ENCODE measurements around the gene FOXN3. TPM values are rescaled to one million over a fixed set of nuclear protein-coding genes. Genes with fewer than 3 reads are reported as not detected.

FOXN3 gene
- total and polyA plus RNA-seq, 2 experiments from 2014 or later, result 98.9 to 167 TPM

GRCh38 chr14:89131004-89131750, 285.9 kb downstream of the FOXN3 start:
- no peaks in the 10 kb centered on the region for H3F3A ChIP-seq (replicated peaks; ENCODE audit: low read depth)
- H3K4me3 Mint-ChIP-seq, result no peak overlapping the region

DNA sequence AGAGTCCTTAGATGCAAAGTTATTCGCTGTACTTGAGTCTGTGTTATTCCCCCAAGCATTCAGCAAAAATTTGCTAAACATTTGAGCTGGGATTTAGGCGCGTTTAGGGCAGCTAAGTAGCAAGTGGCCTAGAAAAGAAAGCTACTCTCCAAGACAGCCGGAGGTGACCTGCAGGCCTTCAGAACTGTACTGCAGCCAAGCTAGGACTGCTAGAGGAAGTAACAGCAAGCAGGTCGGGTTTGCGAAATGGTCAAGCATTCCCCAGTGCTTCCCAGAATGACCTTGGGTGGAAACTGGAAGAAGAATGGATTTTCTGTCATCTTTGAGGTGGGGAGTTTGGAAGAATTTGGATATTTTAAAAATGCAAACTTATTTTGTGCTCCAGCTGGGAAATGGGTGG, 287.5 kb downstream of the FOXN3 start:
- ATAC-seq, result no peak
- Histone ChIP-seq H3K4me1 (ENCODE audit: insufficient read depth) (peaks cover 4% of the 10 kb centered on the region; the same call in 1 of the 2 replicates), H4K20me1 (replicated peaks; ENCODE audit: insufficient read depth) (no peaks in the 10 kb centered on the region), H3K27me3 (ENCODE audit: insufficient read depth) (no peaks in the 10 kb centered on the region), H3K79me2 (replicated peaks; ENCODE audit: insufficient read depth) (no peaks in the 10 kb centered on the region), H3K9me2 (ENCODE audit: insufficient read depth) (no peaks in the 10 kb centered on the region), H2AFZ (no peak overlapping the region; the same call in 1 of the 2 replicates), H3K4me2 (no peak overlapping the region), H3K4me3 (no peak overlapping the region), H3K27ac (ENCODE audit: low read depth) (no peak overlapping the region), H3F3A (replicated peaks; ENCODE audit: low read depth) (no peaks in the 10 kb centered on the region), H3K36me3 (ENCODE audit: insufficient read depth) (no peaks in the 10 kb centered on the region)
- no peak overlapping the region for H3K4me3 Mint-ChIP-seq
- H3K27me3 Mint-ChIP-seq (ENCODE audit: insufficient read depth, low read depth, poor library complexity), result peaks cover 6% of the 10 kb centered on the region
- no peaks in the 10 kb centered on the region for H3K9me3 Mint-ChIP-seq
- H3K36me3 Mint-ChIP-seq (ENCODE audit: low read depth), result no peaks in the 10 kb centered on the region
- peaks cover 4% of the 10 kb centered on the region for H3K4me1 Mint-ChIP-seq
- no peak for DNase-seq (ENCODE audit: low spot score)
- no peak overlapping the region for H3K27ac Mint-ChIP-seq
- no peak for TF ChIP-seq ZNF331 (CRISPR knock-in tag; IDR thresholded peaks at IDR 0.05; ENCODE audit: low read depth)
- no peak for TF ChIP-seq JUNB (IDR thresholded peaks at IDR 0.05; ENCODE audit: unreplicated experiment)
- no peak for TF ChIP-seq ZNF114 (CRISPR knock-in tag; IDR thresholded peaks at IDR 0.05)
- no peak for TF ChIP-seq STAT1 (IDR thresholded peaks at IDR 0.05; ENCODE audit: unreplicated experiment)
- TF ChIP-seq, protein P1, sequence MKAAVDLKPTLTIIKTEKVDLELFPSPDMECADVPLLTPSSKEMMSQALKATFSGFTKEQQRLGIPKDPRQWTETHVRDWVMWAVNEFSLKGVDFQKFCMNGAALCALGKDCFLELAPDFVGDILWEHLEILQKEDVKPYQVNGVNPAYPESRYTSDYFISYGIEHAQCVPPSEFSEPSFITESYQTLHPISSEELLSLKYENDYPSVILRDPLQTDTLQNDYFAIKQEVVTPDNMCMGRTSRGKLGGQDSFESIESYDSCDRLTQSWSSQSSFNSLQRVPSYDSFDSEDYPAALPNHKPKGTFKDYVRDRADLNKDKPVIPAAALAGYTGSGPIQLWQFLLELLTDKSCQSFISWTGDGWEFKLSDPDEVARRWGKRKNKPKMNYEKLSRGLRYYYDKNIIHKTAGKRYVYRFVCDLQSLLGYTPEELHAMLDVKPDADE (IDR thresholded peaks at IDR 0.05), result no peak
- no peak for TF ChIP-seq POLR2AphosphoS5 (IDR thresholded peaks at IDR 0.05; ENCODE audit: low read depth)
- TF ChIP-seq, protein P2, sequence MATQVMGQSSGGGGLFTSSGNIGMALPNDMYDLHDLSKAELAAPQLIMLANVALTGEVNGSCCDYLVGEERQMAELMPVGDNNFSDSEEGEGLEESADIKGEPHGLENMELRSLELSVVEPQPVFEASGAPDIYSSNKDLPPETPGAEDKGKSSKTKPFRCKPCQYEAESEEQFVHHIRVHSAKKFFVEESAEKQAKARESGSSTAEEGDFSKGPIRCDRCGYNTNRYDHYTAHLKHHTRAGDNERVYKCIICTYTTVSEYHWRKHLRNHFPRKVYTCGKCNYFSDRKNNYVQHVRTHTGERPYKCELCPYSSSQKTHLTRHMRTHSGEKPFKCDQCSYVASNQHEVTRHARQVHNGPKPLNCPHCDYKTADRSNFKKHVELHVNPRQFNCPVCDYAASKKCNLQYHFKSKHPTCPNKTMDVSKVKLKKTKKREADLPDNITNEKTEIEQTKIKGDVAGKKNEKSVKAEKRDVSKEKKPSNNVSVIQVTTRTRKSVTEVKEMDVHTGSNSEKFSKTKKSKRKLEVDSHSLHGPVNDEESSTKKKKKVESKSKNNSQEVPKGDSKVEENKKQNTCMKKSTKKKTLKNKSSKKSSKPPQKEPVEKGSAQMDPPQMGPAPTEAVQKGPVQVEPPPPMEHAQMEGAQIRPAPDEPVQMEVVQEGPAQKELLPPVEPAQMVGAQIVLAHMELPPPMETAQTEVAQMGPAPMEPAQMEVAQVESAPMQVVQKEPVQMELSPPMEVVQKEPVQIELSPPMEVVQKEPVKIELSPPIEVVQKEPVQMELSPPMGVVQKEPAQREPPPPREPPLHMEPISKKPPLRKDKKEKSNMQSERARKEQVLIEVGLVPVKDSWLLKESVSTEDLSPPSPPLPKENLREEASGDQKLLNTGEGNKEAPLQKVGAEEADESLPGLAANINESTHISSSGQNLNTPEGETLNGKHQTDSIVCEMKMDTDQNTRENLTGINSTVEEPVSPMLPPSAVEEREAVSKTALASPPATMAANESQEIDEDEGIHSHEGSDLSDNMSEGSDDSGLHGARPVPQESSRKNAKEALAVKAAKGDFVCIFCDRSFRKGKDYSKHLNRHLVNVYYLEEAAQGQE (IDR thresholded peaks at IDR 0.05; ENCODE audit: unreplicated experiment), result no peak

More at GRCh38 chr14:89131004-89131750, 285.9 kb downstream of the FOXN3 start:
- Mint-ChIP-seq H3K4me1 (peaks cover 4% of the 10 kb centered on the region), H3K27ac (no peak overlapping the region), H3K27me3 (ENCODE audit: insufficient read depth, low read depth, poor library complexity) (peaks cover 6% of the 10 kb centered on the region), H3K36me3 (ENCODE audit: low read depth) (no peaks in the 10 kb centered on the region), H3K9me3 (no peaks in the 10 kb centered on the region; the same call in 2 of the 3 replicates)
- H3K4me2 ChIP-seq, result no peak overlapping the region
- H3K36me3 ChIP-seq (ENCODE audit: insufficient read depth), result no peaks in the 10 kb centered on the region
- ATAC-seq, result no peak
- H3K27me3 ChIP-seq (ENCODE audit: insufficient read depth), result no peaks in the 10 kb centered on the region
- H4K20me1 ChIP-seq (replicated peaks; ENCODE audit: insufficient read depth), result no peaks in the 10 kb centered on the region
- TF ChIP-seq EZH2phosphoT487 (IDR thresholded peaks at IDR 0.05; ENCODE audit: unreplicated experiment) (no peak), POLR2AphosphoS5 (IDR thresholded peaks at IDR 0.05; ENCODE audit: low read depth) (no peak), ZNF331 (CRISPR knock-in tag; IDR thresholded peaks at IDR 0.05; ENCODE audit: low read depth) (no peak), EZH2 (IDR thresholded peaks at IDR 0.05; ENCODE audit: low read depth, unreplicated experiment) (no peak)
- TF ChIP-seq, protein P3, sequence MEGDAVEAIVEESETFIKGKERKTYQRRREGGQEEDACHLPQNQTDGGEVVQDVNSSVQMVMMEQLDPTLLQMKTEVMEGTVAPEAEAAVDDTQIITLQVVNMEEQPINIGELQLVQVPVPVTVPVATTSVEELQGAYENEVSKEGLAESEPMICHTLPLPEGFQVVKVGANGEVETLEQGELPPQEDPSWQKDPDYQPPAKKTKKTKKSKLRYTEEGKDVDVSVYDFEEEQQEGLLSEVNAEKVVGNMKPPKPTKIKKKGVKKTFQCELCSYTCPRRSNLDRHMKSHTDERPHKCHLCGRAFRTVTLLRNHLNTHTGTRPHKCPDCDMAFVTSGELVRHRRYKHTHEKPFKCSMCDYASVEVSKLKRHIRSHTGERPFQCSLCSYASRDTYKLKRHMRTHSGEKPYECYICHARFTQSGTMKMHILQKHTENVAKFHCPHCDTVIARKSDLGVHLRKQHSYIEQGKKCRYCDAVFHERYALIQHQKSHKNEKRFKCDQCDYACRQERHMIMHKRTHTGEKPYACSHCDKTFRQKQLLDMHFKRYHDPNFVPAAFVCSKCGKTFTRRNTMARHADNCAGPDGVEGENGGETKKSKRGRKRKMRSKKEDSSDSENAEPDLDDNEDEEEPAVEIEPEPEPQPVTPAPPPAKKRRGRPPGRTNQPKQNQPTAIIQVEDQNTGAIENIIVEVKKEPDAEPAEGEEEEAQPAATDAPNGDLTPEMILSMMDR (conservative IDR thresholded peaks at IDR 0.05; ENCODE audit: low read depth in 2 of 2), result no peak
- peaks cover 4% of the 10 kb centered on the region; the same call in 1 of the 2 replicates for H3K4me1 ChIP-seq (ENCODE audit: insufficient read depth)
- no peak for DNase-seq (ENCODE audit: low spot score)
- H3K27ac ChIP-seq (ENCODE audit: low read depth), result no peak overlapping the region
- no peak overlapping the region for H3K4me3 ChIP-seq
- no peaks in the 10 kb centered on the region for H3K9me2 ChIP-seq (ENCODE audit: insufficient read depth)
- no peak overlapping the region for H2AFZ ChIP-seq
- no peaks in the 10 kb centered on the region for H3K79me2 ChIP-seq (replicated peaks; ENCODE audit: insufficient read depth)

Measured in GM23338 (cell line).